ENCODE data around the gene TSPAN8. TPM values are rescaled to one million over a fixed set of nuclear protein-coding genes. Genes with fewer than 3 reads are reported as not detected.

The TSPAN8 gene
- total and polyA plus RNA-seq, 9 of the 15 experiments (the other 6 are each of a cell fraction or from before 2014, with no cell fraction given), result 0.11 to 0.55 (median 0.25) TPM; not detected in 2

DNA sequence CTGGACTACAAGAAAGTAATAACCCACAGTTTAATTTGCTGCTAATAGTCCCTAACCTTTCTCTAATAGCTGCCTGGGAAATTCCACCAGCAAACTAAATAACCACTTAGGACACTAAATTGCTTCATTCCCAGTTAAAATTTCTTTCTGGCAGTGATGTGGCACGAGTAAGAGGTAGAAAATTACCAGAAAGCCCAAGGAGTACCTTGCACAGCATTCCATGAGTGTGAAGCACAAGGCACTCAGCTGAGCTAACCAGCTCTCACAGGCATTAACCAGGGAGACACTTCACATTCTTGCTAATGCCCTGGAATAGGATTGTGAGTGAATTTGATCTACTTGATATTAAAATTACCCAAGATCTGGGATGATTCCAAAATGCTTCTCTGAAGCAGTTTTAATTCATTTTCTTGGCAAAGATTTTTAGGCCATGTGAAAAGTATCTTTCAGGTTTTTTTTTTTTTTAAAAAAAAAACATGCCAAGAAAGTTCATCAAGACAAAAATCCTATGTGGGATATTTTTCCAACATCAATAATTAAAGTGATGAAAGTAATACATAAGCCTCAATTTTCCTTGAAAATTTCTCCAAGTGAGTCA lies 29.5 kb downstream of the TSPAN8 start:
- Histone ChIP-seq H3K79me2 (ENCODE audit: control insufficient read depth, insufficient read depth, low read length) (no peaks in the 10 kb centered on the region), H4K20me1 (replicated peaks; ENCODE audit: control insufficient read depth, insufficient read depth, low read length) (no peaks in the 10 kb centered on the region), H3K27me3 (ENCODE audit: control insufficient read depth in 2 of 2, insufficient read depth in 2 of 2, low read length in 2 of 2) (0 out of 5 replicates have a peak, but pooled peaks cover 0 to 2% of the 10 kb centered on the region in 2 experiments), H3K36me3 (ENCODE audit: control insufficient read depth, insufficient read depth, low read length) (no peaks in the 10 kb centered on the region), H3K27ac (ENCODE audit: extremely low read depth, low read depth, low read length) (no peak overlapping the region), H3K4me3 (no peak overlapping the region), H3K4me2 (ENCODE audit: insufficient read depth, low read length) (no peak overlapping the region), H3K9ac (ENCODE audit: insufficient read depth in 1 of 2, low read depth in 2 of 2, low read length in 2 of 2) (no peak overlapping the region), H3K9me1 (ENCODE audit: control insufficient read depth, insufficient read depth, low read length) (no peaks in the 10 kb centered on the region), H2AFZ (ENCODE audit: low read depth, low read length) (no peak overlapping the region), H3K4me1 (replicated peaks in 1 of 2; ENCODE audit: control insufficient read depth in 2 of 2, insufficient read depth in 2 of 2, low read length in 2 of 2) (peaks cover 0 to 4% of the 10 kb centered on the region in 2 experiments; a peak in 1 of 5 replicates), H3K9me3 (replicated peaks; ENCODE audit: control insufficient read depth, insufficient read depth, low read depth, low read length) (no peaks in the 10 kb centered on the region)
- ATAC-seq (no peak), DNase-seq (ENCODE audit: extremely low read depth in 1 of 4, low spot score in 3 of 4) (no peak), FAIRE-seq (no peak)
- CTCF ChIA-PET (ENCODE audit: low intra/inter-chr PET ratio), result no interaction called here
- WGBS (ENCODE audit: insufficient coverage, low coverage, missing lambda C conversion rate), result 5% methylated on average over 1 of the region's 1 CpG
- POLR2A ChIA-PET, result no interaction called here
- BruUV-seq (replicated peaks), result no TSS peak
- TF ChIP-seq ZNF143 (CRISPR knock-in tag; IDR thresholded peaks at IDR 0.05) (no peak), XRCC5 (IDR thresholded peaks at IDR 0.05; ENCODE audit: low read depth, low read length) (no peak)
- TF ChIP-seq, protein P1, sequence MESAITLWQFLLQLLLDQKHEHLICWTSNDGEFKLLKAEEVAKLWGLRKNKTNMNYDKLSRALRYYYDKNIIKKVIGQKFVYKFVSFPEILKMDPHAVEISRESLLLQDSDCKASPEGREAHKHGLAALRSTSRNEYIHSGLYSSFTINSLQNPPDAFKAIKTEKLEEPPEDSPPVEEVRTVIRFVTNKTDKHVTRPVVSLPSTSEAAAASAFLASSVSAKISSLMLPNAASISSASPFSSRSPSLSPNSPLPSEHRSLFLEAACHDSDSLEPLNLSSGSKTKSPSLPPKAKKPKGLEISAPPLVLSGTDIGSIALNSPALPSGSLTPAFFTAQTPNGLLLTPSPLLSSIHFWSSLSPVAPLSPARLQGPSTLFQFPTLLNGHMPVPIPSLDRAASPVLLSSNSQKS (CRISPR knock-in tag; IDR thresholded peaks at IDR 0.05), result no peak
- TF ChIP-seq, protein P2, sequence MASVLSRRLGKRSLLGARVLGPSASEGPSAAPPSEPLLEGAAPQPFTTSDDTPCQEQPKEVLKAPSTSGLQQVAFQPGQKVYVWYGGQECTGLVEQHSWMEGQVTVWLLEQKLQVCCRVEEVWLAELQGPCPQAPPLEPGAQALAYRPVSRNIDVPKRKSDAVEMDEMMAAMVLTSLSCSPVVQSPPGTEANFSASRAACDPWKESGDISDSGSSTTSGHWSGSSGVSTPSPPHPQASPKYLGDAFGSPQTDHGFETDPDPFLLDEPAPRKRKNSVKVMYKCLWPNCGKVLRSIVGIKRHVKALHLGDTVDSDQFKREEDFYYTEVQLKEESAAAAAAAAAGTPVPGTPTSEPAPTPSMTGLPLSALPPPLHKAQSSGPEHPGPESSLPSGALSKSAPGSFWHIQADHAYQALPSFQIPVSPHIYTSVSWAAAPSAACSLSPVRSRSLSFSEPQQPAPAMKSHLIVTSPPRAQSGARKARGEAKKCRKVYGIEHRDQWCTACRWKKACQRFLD (CRISPR knock-in tag; IDR thresholded peaks at IDR 0.05), result no peak
- intact Hi-C loops (cut with micrococcal nuclease), result no loop called here
- in situ Hi-C loops (cut with MboI), result no loop called here
